Tibial nerve (tissue), 4 donors: ENCODE data around the gene TMF1.

Experiments used
- EP300 ChIP-seq, 2 donors: sonication (generic); formaldehyde crosslinking; IDR thresholded peaks; one replicate each; pipeline ENCODE4 v1.6.1; 2017; ENCODE audit warnings: antibody characterized with exemption in 2 of 2, mild to moderate bottlenecking in 1 of 2
- POLR2A ChIP-seq, 2 donors: fragments of 450-650 bp; IDR thresholded peaks; one replicate each; pipeline ENCODE4 v1.6.1; 2017; ENCODE audit warnings: antibody characterized with exemption in 2 of 2, mild to moderate bottlenecking in 2 of 2, moderate library complexity in 2 of 2
- TF ChIP-seq, protein P1 (sequence below), 5 experiments: fragments of 200-600 bp in 3 of 5; fragments of 450-650 bp in 2 of 5; sonication (generic) in 3 of 5; IDR thresholded peaks; one replicate each; pipeline ENCODE4 v1.5.1; 2016 to 2019; ENCODE audit warnings: antibody characterized with exemption in 5 of 5, mild to moderate bottlenecking in 3 of 5, moderate library complexity in 2 of 5

DNA sequence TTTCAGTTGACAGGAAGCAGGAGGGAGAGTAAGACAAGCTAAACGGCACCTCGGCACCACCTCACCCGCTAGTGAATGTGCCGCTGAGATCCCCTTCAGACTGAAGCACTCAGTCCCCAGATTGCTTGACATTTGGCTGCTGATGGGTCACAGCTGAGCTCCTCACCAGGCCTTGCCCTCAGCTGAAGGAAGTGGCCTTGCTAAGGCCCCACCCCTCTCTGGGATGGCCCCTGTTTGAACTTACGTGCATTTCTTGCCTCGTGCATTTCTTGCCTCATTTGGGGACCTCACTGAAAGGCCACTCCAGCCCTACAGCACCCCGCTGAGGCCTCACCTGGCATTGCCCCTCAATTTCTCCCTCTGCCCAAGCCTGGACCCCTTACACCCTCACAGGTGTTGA is 78.5 kb downstream of the TMF1 start:
- TF ChIP-seq, protein P1, sequence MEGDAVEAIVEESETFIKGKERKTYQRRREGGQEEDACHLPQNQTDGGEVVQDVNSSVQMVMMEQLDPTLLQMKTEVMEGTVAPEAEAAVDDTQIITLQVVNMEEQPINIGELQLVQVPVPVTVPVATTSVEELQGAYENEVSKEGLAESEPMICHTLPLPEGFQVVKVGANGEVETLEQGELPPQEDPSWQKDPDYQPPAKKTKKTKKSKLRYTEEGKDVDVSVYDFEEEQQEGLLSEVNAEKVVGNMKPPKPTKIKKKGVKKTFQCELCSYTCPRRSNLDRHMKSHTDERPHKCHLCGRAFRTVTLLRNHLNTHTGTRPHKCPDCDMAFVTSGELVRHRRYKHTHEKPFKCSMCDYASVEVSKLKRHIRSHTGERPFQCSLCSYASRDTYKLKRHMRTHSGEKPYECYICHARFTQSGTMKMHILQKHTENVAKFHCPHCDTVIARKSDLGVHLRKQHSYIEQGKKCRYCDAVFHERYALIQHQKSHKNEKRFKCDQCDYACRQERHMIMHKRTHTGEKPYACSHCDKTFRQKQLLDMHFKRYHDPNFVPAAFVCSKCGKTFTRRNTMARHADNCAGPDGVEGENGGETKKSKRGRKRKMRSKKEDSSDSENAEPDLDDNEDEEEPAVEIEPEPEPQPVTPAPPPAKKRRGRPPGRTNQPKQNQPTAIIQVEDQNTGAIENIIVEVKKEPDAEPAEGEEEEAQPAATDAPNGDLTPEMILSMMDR (IDR thresholded peaks at IDR 0.05), result no peak
- no peak for TF ChIP-seq POLR2A (IDR thresholded peaks at IDR 0.05)
- TF ChIP-seq EP300 (IDR thresholded peaks at IDR 0.05), result no peak
